ENCODE measurements around the gene POLR2L. TPM values are rescaled to one million over a fixed set of nuclear protein-coding genes. Genes with fewer than 3 reads are reported as not detected.

Gene POLR2L
- total and polyA plus RNA-seq, 2 of the 13 experiments (the other 11 are each of a cell fraction or from before 2014, with no cell fraction given): 104 to 114 TPM

- TF ChIP-seq ZNF512B (CRISPR knock-in tag; IDR thresholded peaks at IDR 0.05; ENCODE audit: borderline replicate concordance) (no peak), HNRNPLL (IDR thresholded peaks at IDR 0.05; ENCODE audit: low read depth, low read length, poor library complexity, severe bottlenecking) (peak; percentile 90), ZNF296 (CRISPR knock-in tag; conservative IDR thresholded peaks at IDR 0.05) (no peak), RBFOX2 (IDR thresholded peaks at IDR 0.05; ENCODE audit: low read depth, low read length) (peak; percentile 45; the same call in 1 of the 2 replicates), TMF1 (CRISPR knock-in tag; IDR thresholded peaks at IDR 0.05; ENCODE audit: low read depth) (no peak)
- intact Hi-C loops (cut with micrococcal nuclease; ENCODE audit: unreplicated experiment) (no loop called here), in situ Hi-C loops (cut with HindIII; ENCODE audit: extremely low pct_ligation_motif_present, low pct_unique_long_range_greater_than_20kb) (no loop called here)
- ATAC-seq (no peak), DNase-seq (ENCODE audit: low spot score) (no peak), FAIRE-seq (no peak)
- Histone ChIP-seq H3K79me2 (ENCODE audit: insufficient read depth, low read length) (no peaks in the 10 kb centered on the region), H4K20me1 (ENCODE audit: insufficient read depth, low read length) (no peaks in the 10 kb centered on the region; the same call in 1 of the 2 replicates), H3K36me3 (replicated peaks in 1 of 2; ENCODE audit: control insufficient read depth in 1 of 2, insufficient read depth in 2 of 2, low read length in 2 of 2) (peaks cover 0 to 3% of the 10 kb centered on the region in 2 experiments; a peak in 2 of 5 replicates), H3K27me3 (ENCODE audit: control insufficient read depth in 1 of 2, insufficient read depth in 2 of 2, low read length in 2 of 2) (no peaks in the 10 kb centered on the region), H3K4me1 (ENCODE audit: insufficient read depth, low read length) (no peaks in the 10 kb centered on the region), H3K9ac (ENCODE audit: insufficient read depth, low read depth, low read length) (no peak overlapping the region), H3K4me3 (replicated peaks in 1 of 3; ENCODE audit: insufficient read depth in 1 of 3, low read depth in 2 of 3, low read length in 3 of 3) (no peak overlapping the region), H2AFZ (ENCODE audit: low read length) (no peak overlapping the region), H3K27ac (ENCODE audit: extremely low read length, insufficient read depth, low read length) (no peak overlapping the region), H3K9me3 (ENCODE audit: low read length) (no peaks in the 10 kb centered on the region), H3K4me2 (ENCODE audit: low read depth, low read length) (no peak overlapping the region)
- CTCF ChIA-PET (ENCODE audit: low intra/inter-chr PET ratio, low total read pairs): no interaction called here
- BruUV-seq (replicated peaks): no TSS peak
- POLR2A ChIA-PET: no interaction called here
- WGBS (ENCODE audit: low lambda C conversion rate): 94% methylated on average over 37 of the region's 37 CpGs
These were observed 16.5 kb upstream of the POLR2L start for GRCh38 chr11:858762-859339.
